ENCODE measurements around the gene PACRG.

Gene PACRG

GRCh38 chr6:162690158-162690557, 37.6 kb upstream of the PACRG start:
- Histone ChIP-seq H3K36me3 (ENCODE audit: control insufficient read depth, insufficient read depth, low read length) (no peaks in the 10 kb centered on the region), H3K9me3 (ENCODE audit: control insufficient read depth, low read length) (no peaks in the 10 kb centered on the region), H3K4me3 (ENCODE audit: extremely low read depth, insufficient read depth, low read length, poor library complexity, severe bottlenecking) (no peak overlapping the region), H3K4me1 (ENCODE audit: control insufficient read depth, insufficient read depth, low read length, poor library complexity, severe bottlenecking) (no peaks in the 10 kb centered on the region), H3K27ac (ENCODE audit: low read depth, low read length, severe bottlenecking) (no peak overlapping the region)
- whole genome bisulfite sequencing, 2 experiments (ENCODE audit: insufficient coverage in 2 of 2) = 57 to 90% methylated on average over 2 to 3 of the region's 5 CpGs

GRCh38 chr6:162697872-162698403, 29.8 kb upstream of the PACRG start:
- no peaks in the 10 kb centered on the region for H3K4me1 ChIP-seq (ENCODE audit: control insufficient read depth, insufficient read depth, low read length, poor library complexity, severe bottlenecking)
- H3K27ac ChIP-seq (ENCODE audit: low read depth, low read length, severe bottlenecking) = no peak overlapping the region

GRCh38 chr6:162698440-162698839, 29.3 kb upstream of the PACRG start:
- H3K4me3 ChIP-seq (ENCODE audit: extremely low read depth, insufficient read depth, low read length, poor library complexity, severe bottlenecking) = no peak overlapping the region
- no peaks in the 10 kb centered on the region for H3K36me3 ChIP-seq (ENCODE audit: control insufficient read depth, insufficient read depth, low read length)
- H3K9me3 ChIP-seq (ENCODE audit: control insufficient read depth, low read length) = no peaks in the 10 kb centered on the region
- H3K4me1 ChIP-seq (ENCODE audit: control insufficient read depth, insufficient read depth, low read length, poor library complexity, severe bottlenecking) = no peaks in the 10 kb centered on the region
- no peak overlapping the region for H3K27ac ChIP-seq (ENCODE audit: low read depth, low read length, severe bottlenecking)

More at GRCh38 chr6:162697872-162698403, 29.8 kb upstream of the PACRG start:
- Histone ChIP-seq H3K36me3 (ENCODE audit: control insufficient read depth, insufficient read depth, low read length) (no peaks in the 10 kb centered on the region), H3K4me3 (ENCODE audit: extremely low read depth, insufficient read depth, low read length, poor library complexity, severe bottlenecking) (no peak overlapping the region), H3K9me3 (ENCODE audit: control insufficient read depth, low read length) (no peaks in the 10 kb centered on the region)
- 88% methylated on average over 1 of the region's 1 CpG; no CpG with 5 or more reads in 1 of the 2 experiments for WGBS, 2 experiments (ENCODE audit: insufficient coverage in 2 of 2)

- Histone ChIP-seq H3K27ac (ENCODE audit: low read depth, low read length, severe bottlenecking) (no peak overlapping the region), H3K4me1 (ENCODE audit: control insufficient read depth, insufficient read depth, low read length, poor library complexity, severe bottlenecking) (no peaks in the 10 kb centered on the region), H3K36me3 (ENCODE audit: control insufficient read depth, insufficient read depth, low read length) (no peaks in the 10 kb centered on the region), H3K9me3 (ENCODE audit: control insufficient read depth, low read length) (no peaks in the 10 kb centered on the region), H3K4me3 (ENCODE audit: extremely low read depth, insufficient read depth, low read length, poor library complexity, severe bottlenecking) (no peak overlapping the region)
- WGBS, 2 experiments (ENCODE audit: insufficient coverage in 2 of 2) = 90 to 100% methylated on average over 1 of the region's 2 CpGs
Measured at GRCh38 chr6:162699961-162700360, 27.8 kb upstream of the PACRG start.

- no peaks in the 10 kb centered on the region for H3K9me3 ChIP-seq (ENCODE audit: control insufficient read depth, low read length)
- no CpG with 5 or more reads among the region's 3 CpGs for WGBS, 2 experiments (ENCODE audit: insufficient coverage in 2 of 2)
- no peaks in the 10 kb centered on the region for H3K36me3 ChIP-seq (ENCODE audit: control insufficient read depth, insufficient read depth, low read length)
- no peaks in the 10 kb centered on the region for H3K4me1 ChIP-seq (ENCODE audit: control insufficient read depth, insufficient read depth, low read length, poor library complexity, severe bottlenecking)
- no peak overlapping the region for H3K4me3 ChIP-seq (ENCODE audit: extremely low read depth, insufficient read depth, low read length, poor library complexity, severe bottlenecking)
- H3K27ac ChIP-seq (ENCODE audit: low read depth, low read length, severe bottlenecking) = no peak overlapping the region
Measured at GRCh38 chr6:162700966-162701365, 26.8 kb upstream of the PACRG start.

GRCh38 chr6:162701551-162701950, 26.2 kb upstream of the PACRG start:
- Histone ChIP-seq H3K27ac (ENCODE audit: low read depth, low read length, severe bottlenecking) (no peak overlapping the region), H3K36me3 (ENCODE audit: control insufficient read depth, insufficient read depth, low read length) (no peaks in the 10 kb centered on the region), H3K4me3 (ENCODE audit: extremely low read depth, insufficient read depth, low read length, poor library complexity, severe bottlenecking) (no peak overlapping the region), H3K4me1 (ENCODE audit: control insufficient read depth, insufficient read depth, low read length, poor library complexity, severe bottlenecking) (no peaks in the 10 kb centered on the region), H3K9me3 (ENCODE audit: control insufficient read depth, low read length) (no peaks in the 10 kb centered on the region)
- WGBS, 2 experiments (ENCODE audit: insufficient coverage in 2 of 2) = no CpG with 5 or more reads among the region's 1 CpG

GRCh38 chr6:162702446-162702845, 25.3 kb upstream of the PACRG start:
- 78 to 83% methylated on average over 1 of the region's 2 CpGs for WGBS, 2 experiments (ENCODE audit: insufficient coverage in 2 of 2)
- Histone ChIP-seq H3K9me3 (ENCODE audit: control insufficient read depth, low read length) (no peaks in the 10 kb centered on the region), H3K36me3 (ENCODE audit: control insufficient read depth, insufficient read depth, low read length) (no peaks in the 10 kb centered on the region), H3K4me1 (ENCODE audit: control insufficient read depth, insufficient read depth, low read length, poor library complexity, severe bottlenecking) (no peaks in the 10 kb centered on the region), H3K27ac (ENCODE audit: low read depth, low read length, severe bottlenecking) (no peak overlapping the region), H3K4me3 (ENCODE audit: extremely low read depth, insufficient read depth, low read length, poor library complexity, severe bottlenecking) (no peak overlapping the region)

- Histone ChIP-seq H3K4me1 (ENCODE audit: control insufficient read depth, insufficient read depth, low read length, poor library complexity, severe bottlenecking) (no peaks in the 10 kb centered on the region), H3K4me3 (ENCODE audit: extremely low read depth, insufficient read depth, low read length, poor library complexity, severe bottlenecking) (no peak overlapping the region), H3K9me3 (ENCODE audit: control insufficient read depth, low read length) (no peaks in the 10 kb centered on the region), H3K36me3 (ENCODE audit: control insufficient read depth, insufficient read depth, low read length) (no peaks in the 10 kb centered on the region), H3K27ac (ENCODE audit: low read depth, low read length, severe bottlenecking) (no peak overlapping the region)
- WGBS, 2 experiments (ENCODE audit: insufficient coverage in 2 of 2) = 92 to 100% methylated on average over 1 to 4 of the region's 4 CpGs
Measured at GRCh38 chr6:162704001-162704400, 23.8 kb upstream of the PACRG start.

- Histone ChIP-seq H3K4me1 (ENCODE audit: control insufficient read depth, insufficient read depth, low read length, poor library complexity, severe bottlenecking) (no peaks in the 10 kb centered on the region), H3K9me3 (ENCODE audit: control insufficient read depth, low read length) (no peaks in the 10 kb centered on the region), H3K36me3 (ENCODE audit: control insufficient read depth, insufficient read depth, low read length) (no peaks in the 10 kb centered on the region), H3K27ac (ENCODE audit: low read depth, low read length, severe bottlenecking) (no peak overlapping the region), H3K4me3 (ENCODE audit: extremely low read depth, insufficient read depth, low read length, poor library complexity, severe bottlenecking) (no peak overlapping the region)
- no CpG with 5 or more reads among the region's 4 CpGs for WGBS, 2 experiments (ENCODE audit: insufficient coverage in 2 of 2)
Measured at GRCh38 chr6:162705736-162706135, 22.0 kb upstream of the PACRG start.

GRCh38 chr6:162706232-162706631, 21.5 kb upstream of the PACRG start:
- WGBS, 2 experiments (ENCODE audit: insufficient coverage in 2 of 2) = 88 to 89% methylated on average over 2 to 5 of the region's 6 CpGs
- no peaks in the 10 kb centered on the region for H3K9me3 ChIP-seq (ENCODE audit: control insufficient read depth, low read length)
- no peak overlapping the region for H3K4me3 ChIP-seq (ENCODE audit: extremely low read depth, insufficient read depth, low read length, poor library complexity, severe bottlenecking)
- H3K27ac ChIP-seq (ENCODE audit: low read depth, low read length, severe bottlenecking) = no peak overlapping the region
- no peaks in the 10 kb centered on the region for H3K4me1 ChIP-seq (ENCODE audit: control insufficient read depth, insufficient read depth, low read length, poor library complexity, severe bottlenecking)
- no peaks in the 10 kb centered on the region for H3K36me3 ChIP-seq (ENCODE audit: control insufficient read depth, insufficient read depth, low read length)

GRCh38 chr6:162708971-162709370, 18.8 kb upstream of the PACRG start:
- no peak overlapping the region for H3K27ac ChIP-seq (ENCODE audit: low read depth, low read length, severe bottlenecking)
- no peaks in the 10 kb centered on the region for H3K9me3 ChIP-seq (ENCODE audit: control insufficient read depth, low read length)
- no peak overlapping the region for H3K4me3 ChIP-seq (ENCODE audit: extremely low read depth, insufficient read depth, low read length, poor library complexity, severe bottlenecking)
- no peaks in the 10 kb centered on the region for H3K4me1 ChIP-seq (ENCODE audit: control insufficient read depth, insufficient read depth, low read length, poor library complexity, severe bottlenecking)
- H3K36me3 ChIP-seq (ENCODE audit: control insufficient read depth, insufficient read depth, low read length) = no peaks in the 10 kb centered on the region
- 87% methylated on average over 5 of the region's 6 CpGs; no CpG with 5 or more reads in 1 of the 2 experiments for WGBS, 2 experiments (ENCODE audit: insufficient coverage in 2 of 2)

Data from mesodermal cell (in vitro differentiated cells).